HEK293 (cell line): ENCODE results near the gene ECI1.

Experiments
- GFI1B ChIP-seq: fragments of 450-650 bp; formaldehyde crosslinking; IDR thresholded peaks from 2 replicates; pipeline ENCODE4 v1.5.1; 2016; ENCODE audit warnings: missing biosample characterization, missing genetic modification characterization
- GLIS2 ChIP-seq: fragments of 450-650 bp; formaldehyde crosslinking; IDR thresholded peaks from 2 replicates; pipeline ENCODE4 v1.5.1; 2016; ENCODE audit warnings: missing biosample characterization, missing genetic modification characterization
- SP2 ChIP-seq: fragments of 450-650 bp; formaldehyde crosslinking; IDR thresholded peaks from 2 replicates; pipeline ENCODE4 v1.5.1; 2016; ENCODE audit warnings: missing biosample characterization, missing genetic modification characterization
- SP3 ChIP-seq: fragments of 450-650 bp; formaldehyde crosslinking; IDR thresholded peaks from 2 replicates; pipeline ENCODE4 v1.5.1; 2016; ENCODE audit warnings: missing biosample characterization, missing genetic modification characterization
- ZBTB17 ChIP-seq: fragments of 450-650 bp; formaldehyde crosslinking; IDR thresholded peaks from 2 replicates; pipeline ENCODE4 v1.5.1; 2016; ENCODE audit warnings: missing biosample characterization, missing genetic modification characterization
- ZNF112 ChIP-seq: fragments of 450-650 bp; formaldehyde crosslinking; IDR thresholded peaks from 2 replicates; pipeline ENCODE4 v1.5.0; 2017; ENCODE audit warnings: missing biosample characterization, missing genetic modification characterization
- ZNF146 ChIP-seq: fragments of 450-650 bp; formaldehyde crosslinking; IDR thresholded peaks from 2 replicates; pipeline ENCODE4 v1.5.1; 2016; ENCODE audit warnings: missing biosample characterization, missing genetic modification characterization
- ZNF16 ChIP-seq: fragments of 450-650 bp; formaldehyde crosslinking; IDR thresholded peaks from 2 replicates; pipeline ENCODE4 v1.5.1; 2016; ENCODE audit warnings: low read depth, missing biosample characterization, missing genetic modification characterization
- ZNF174 ChIP-seq: fragments of 450-650 bp; formaldehyde crosslinking; IDR thresholded peaks from 2 replicates; pipeline ENCODE4 v1.5.0; 2017; ENCODE audit warnings: missing biosample characterization, mild to moderate bottlenecking, missing genetic modification characterization
- ZNF184 ChIP-seq: fragments of 450-650 bp; IDR thresholded peaks from 2 replicates; pipeline ENCODE4 v1.5.1; 2018; ENCODE audit warnings: missing biosample characterization, mild to moderate bottlenecking, missing genetic modification characterization
- ZNF202 ChIP-seq: fragments of 450-650 bp; formaldehyde crosslinking; IDR thresholded peaks from 2 replicates; pipeline ENCODE4 v1.5.1; 2016; ENCODE audit warnings: missing biosample characterization, missing genetic modification characterization, borderline replicate concordance
- ZNF274 ChIP-seq, 2 experiments: fragments of 200-500 bp in 1 of 2; fragments of 450-650 bp in 1 of 2; sonication (Bioruptor generic) in 1 of 2; formaldehyde crosslinking in 1 of 2; IDR thresholded peaks; 2 replicates each; pipeline versions ENCODE4 v1.5.1 to v1.6.1; 2014 to 2016; ENCODE audit warnings: borderline replicate concordance in 1 of 2, inconsistent platforms in 1 of 2, low read length in 1 of 2, missing biosample characterization in 1 of 2, missing genetic modification characterization in 1 of 2
- ZNF37A ChIP-seq: fragments of 450-650 bp; IDR thresholded peaks from 2 replicates; pipeline ENCODE4 v1.5.1; 2018; ENCODE audit warnings: missing biosample characterization, missing genetic modification characterization
- ZNF48 ChIP-seq: fragments of 450-650 bp; formaldehyde crosslinking; IDR thresholded peaks from 2 replicates; pipeline ENCODE4 v1.5.1; 2016; ENCODE audit warnings: missing biosample characterization, missing genetic modification characterization
- ZNF544 ChIP-seq: fragments of 450-650 bp; formaldehyde crosslinking; IDR thresholded peaks from 2 replicates; pipeline ENCODE4 v1.5.0; 2017; ENCODE audit warnings: missing biosample characterization, missing genetic modification characterization
- ZNF560 ChIP-seq: fragments of 450-650 bp; formaldehyde crosslinking; IDR thresholded peaks from 2 replicates; pipeline ENCODE4 v1.5.1; 2017; ENCODE audit warnings: missing biosample characterization, missing genetic modification characterization, borderline replicate concordance
- ZNF670 ChIP-seq: fragments of 450-650 bp; formaldehyde crosslinking; IDR thresholded peaks from 2 replicates; pipeline ENCODE4 v1.5.1; 2016; ENCODE audit warnings: missing biosample characterization, missing genetic modification characterization, low read depth
- ZNF791 ChIP-seq: fragments of 450-650 bp; formaldehyde crosslinking; IDR thresholded peaks from 2 replicates; pipeline ENCODE4 v1.5.1; 2016; ENCODE audit warnings: missing biosample characterization, missing genetic modification characterization
- TF ChIP-seq, protein P1 (sequence below): fragments of 450-650 bp; formaldehyde crosslinking; IDR thresholded peaks from 2 replicates; pipeline ENCODE4 v1.5.1; 2016; ENCODE audit warnings: missing biosample characterization, missing genetic modification characterization
- TF ChIP-seq, protein P2 (sequence below): fragments of 450-650 bp; formaldehyde crosslinking; IDR thresholded peaks from 2 replicates; pipeline ENCODE4 v1.5.1; 2016; ENCODE audit warnings: missing biosample characterization, missing genetic modification characterization, borderline replicate concordance
- TF ChIP-seq, protein P3 (sequence below): fragments of 450-650 bp; formaldehyde crosslinking; IDR thresholded peaks from 2 replicates; pipeline ENCODE4 v1.5.1; 2016; ENCODE audit warnings: missing biosample characterization, missing genetic modification characterization
- TF ChIP-seq, protein P4 (sequence below): fragments of 450-650 bp; formaldehyde crosslinking; IDR thresholded peaks from 2 replicates; pipeline ENCODE4 v1.5.1; 2016; ENCODE audit warnings: missing biosample characterization, missing genetic modification characterization
- TF ChIP-seq, protein P5 (sequence below): IDR thresholded peaks from 2 replicates; pipeline ENCODE4 v1.6.1; 2011; ENCODE audit warnings: mild to moderate bottlenecking, low read depth, low read length, borderline replicate concordance
- TF ChIP-seq, protein P6 (sequence below): fragments of 450-650 bp; formaldehyde crosslinking; IDR thresholded peaks from 2 replicates; pipeline ENCODE4 v1.5.1; 2016; ENCODE audit warnings: missing biosample characterization, missing genetic modification characterization
- TF ChIP-seq, protein P7 (sequence below): fragments of 450-650 bp; formaldehyde crosslinking; IDR thresholded peaks from 2 replicates; pipeline ENCODE4 v1.5.1; 2016; ENCODE audit warnings: missing biosample characterization, missing genetic modification characterization

The ECI1 gene

DNA sequence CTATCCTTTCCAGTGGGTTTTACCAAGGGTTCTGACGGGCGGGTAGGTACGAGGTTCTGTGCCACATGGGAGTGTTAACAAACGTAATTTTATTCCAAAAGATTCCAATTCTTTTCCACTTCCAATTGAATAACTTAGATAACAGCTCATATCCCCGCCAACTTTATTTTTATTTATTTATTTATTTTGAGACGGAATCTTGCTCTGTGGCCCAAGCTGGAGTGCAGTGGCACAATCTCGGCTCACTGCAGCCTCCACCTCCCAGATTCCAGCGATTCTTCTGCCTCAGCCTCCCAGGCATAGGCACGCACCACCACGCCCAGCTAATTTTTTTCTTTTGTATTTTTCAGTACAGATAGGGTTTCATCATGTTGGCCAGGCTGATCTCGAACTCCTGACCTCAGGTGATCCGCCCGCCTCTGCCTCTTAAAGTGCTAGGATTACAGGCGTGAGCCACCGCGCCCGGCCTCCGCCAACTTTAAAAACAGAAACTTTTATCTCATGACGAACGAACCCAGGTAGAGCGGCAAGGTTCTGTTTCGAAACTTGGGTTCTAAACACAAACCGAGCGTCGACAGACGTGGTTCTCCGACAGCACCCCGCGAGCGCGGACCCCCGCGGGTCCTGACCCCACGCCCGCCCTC, 613 bp downstream of the ECI1 start (continued):
- TF ChIP-seq, protein P1, sequence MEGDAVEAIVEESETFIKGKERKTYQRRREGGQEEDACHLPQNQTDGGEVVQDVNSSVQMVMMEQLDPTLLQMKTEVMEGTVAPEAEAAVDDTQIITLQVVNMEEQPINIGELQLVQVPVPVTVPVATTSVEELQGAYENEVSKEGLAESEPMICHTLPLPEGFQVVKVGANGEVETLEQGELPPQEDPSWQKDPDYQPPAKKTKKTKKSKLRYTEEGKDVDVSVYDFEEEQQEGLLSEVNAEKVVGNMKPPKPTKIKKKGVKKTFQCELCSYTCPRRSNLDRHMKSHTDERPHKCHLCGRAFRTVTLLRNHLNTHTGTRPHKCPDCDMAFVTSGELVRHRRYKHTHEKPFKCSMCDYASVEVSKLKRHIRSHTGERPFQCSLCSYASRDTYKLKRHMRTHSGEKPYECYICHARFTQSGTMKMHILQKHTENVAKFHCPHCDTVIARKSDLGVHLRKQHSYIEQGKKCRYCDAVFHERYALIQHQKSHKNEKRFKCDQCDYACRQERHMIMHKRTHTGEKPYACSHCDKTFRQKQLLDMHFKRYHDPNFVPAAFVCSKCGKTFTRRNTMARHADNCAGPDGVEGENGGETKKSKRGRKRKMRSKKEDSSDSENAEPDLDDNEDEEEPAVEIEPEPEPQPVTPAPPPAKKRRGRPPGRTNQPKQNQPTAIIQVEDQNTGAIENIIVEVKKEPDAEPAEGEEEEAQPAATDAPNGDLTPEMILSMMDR: no peak
- TF ChIP-seq, protein P2, sequence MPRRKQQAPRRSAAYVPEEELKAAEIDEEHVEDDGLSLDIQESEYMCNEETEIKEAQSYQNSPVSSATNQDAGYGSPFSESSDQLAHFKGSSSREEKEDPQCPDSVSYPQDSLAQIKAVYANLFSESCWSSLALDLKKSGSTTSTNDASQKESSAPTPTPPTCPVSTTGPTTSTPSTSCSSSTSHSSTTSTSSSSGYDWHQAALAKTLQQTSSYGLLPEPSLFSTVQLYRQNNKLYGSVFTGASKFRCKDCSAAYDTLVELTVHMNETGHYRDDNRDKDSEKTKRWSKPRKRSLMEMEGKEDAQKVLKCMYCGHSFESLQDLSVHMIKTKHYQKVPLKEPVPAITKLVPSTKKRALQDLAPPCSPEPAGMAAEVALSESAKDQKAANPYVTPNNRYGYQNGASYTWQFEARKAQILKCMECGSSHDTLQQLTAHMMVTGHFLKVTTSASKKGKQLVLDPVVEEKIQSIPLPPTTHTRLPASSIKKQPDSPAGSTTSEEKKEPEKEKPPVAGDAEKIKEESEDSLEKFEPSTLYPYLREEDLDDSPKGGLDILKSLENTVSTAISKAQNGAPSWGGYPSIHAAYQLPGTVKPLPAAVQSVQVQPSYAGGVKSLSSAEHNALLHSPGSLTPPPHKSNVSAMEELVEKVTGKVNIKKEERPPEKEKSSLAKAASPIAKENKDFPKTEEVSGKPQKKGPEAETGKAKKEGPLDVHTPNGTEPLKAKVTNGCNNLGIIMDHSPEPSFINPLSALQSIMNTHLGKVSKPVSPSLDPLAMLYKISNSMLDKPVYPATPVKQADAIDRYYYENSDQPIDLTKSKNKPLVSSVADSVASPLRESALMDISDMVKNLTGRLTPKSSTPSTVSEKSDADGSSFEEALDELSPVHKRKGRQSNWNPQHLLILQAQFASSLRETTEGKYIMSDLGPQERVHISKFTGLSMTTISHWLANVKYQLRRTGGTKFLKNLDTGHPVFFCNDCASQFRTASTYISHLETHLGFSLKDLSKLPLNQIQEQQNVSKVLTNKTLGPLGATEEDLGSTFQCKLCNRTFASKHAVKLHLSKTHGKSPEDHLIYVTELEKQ: no peak
- TF ChIP-seq ZNF274 (IDR thresholded peaks at IDR 0.05; ENCODE audit: low read length): no peak
- no peak for TF ChIP-seq ZNF274 (tag by site-specific recombination; IDR thresholded peaks at IDR 0.05; ENCODE audit: borderline replicate concordance)
- no peak for TF ChIP-seq ZNF48
- no peak for TF ChIP-seq ZNF791 (tag by site-specific recombination)
- TF ChIP-seq ZNF37A (tag by site-specific recombination): no peak
- peak; percentile 61 for TF ChIP-seq ZBTB17 (tag by site-specific recombination)
- TF ChIP-seq ZNF146 (tag by site-specific recombination): no peak
- TF ChIP-seq, protein P3, sequence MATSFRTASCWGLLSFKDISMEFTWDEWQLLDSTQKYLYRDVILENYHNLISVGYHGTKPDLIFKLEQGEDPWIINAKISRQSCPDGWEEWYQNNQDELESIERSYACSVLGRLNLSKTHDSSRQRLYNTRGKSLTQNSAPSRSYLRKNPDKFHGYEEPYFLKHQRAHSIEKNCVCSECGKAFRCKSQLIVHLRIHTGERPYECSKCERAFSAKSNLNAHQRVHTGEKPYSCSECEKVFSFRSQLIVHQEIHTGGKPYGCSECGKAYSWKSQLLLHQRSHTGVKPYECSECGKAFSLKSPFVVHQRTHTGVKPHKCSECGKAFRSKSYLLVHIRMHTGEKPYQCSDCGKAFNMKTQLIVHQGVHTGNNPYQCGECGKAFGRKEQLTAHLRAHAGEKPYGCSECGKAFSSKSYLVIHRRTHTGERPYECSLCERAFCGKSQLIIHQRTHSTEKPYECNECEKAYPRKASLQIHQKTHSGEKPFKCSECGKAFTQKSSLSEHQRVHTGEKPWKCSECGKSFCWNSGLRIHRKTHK: no peak
- TF ChIP-seq, protein P4, sequence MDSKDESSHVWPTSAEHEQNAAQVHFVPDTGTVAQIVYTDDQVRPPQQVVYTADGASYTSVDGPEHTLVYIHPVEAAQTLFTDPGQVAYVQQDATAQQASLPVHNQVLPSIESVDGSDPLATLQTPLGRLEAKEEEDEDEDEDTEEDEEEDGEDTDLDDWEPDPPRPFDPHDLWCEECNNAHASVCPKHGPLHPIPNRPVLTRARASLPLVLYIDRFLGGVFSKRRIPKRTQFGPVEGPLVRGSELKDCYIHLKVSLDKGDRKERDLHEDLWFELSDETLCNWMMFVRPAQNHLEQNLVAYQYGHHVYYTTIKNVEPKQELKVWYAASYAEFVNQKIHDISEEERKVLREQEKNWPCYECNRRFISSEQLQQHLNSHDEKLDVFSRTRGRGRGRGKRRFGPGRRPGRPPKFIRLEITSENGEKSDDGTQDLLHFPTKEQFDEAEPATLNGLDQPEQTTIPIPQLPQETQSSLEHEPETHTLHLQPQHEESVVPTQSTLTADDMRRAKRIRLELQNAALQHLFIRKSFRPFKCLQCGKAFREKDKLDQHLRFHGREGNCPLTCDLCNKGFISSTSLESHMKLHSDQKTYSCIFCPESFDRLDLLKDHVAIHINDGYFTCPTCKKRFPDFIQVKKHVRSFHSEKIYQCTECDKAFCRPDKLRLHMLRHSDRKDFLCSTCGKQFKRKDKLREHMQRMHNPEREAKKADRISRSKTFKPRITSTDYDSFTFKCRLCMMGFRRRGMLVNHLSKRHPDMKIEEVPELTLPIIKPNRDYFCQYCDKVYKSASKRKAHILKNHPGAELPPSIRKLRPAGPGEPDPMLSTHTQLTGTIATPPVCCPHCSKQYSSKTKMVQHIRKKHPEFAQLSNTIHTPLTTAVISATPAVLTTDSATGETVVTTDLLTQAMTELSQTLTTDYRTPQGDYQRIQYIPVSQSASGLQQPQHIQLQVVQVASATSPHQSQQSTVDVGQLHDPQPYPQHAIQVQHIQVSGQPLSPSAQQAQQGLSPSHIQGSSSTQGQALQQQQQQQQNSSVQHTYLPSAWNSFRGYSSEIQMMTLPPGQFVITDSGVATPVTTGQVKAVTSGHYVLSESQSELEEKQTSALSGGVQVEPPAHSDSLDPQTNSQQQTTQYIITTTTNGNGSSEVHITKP (tag by site-specific recombination): peak; percentile 99
- TF ChIP-seq ZNF202 (tag by site-specific recombination): no peak
- TF ChIP-seq, protein P5, sequence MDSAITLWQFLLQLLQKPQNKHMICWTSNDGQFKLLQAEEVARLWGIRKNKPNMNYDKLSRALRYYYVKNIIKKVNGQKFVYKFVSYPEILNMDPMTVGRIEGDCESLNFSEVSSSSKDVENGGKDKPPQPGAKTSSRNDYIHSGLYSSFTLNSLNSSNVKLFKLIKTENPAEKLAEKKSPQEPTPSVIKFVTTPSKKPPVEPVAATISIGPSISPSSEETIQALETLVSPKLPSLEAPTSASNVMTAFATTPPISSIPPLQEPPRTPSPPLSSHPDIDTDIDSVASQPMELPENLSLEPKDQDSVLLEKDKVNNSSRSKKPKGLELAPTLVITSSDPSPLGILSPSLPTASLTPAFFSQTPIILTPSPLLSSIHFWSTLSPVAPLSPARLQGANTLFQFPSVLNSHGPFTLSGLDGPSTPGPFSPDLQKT: no peak
- TF ChIP-seq ZNF184 (tag by site-specific recombination): no peak
- no peak for TF ChIP-seq ZNF174
- no peak for TF ChIP-seq ZNF560 (tag by site-specific recombination)
- no peak for TF ChIP-seq SP3 (tag by site-specific recombination)
- TF ChIP-seq ZNF670 (tag by site-specific recombination): no peak
- no peak for TF ChIP-seq SP2 (tag by site-specific recombination)
- no peak for TF ChIP-seq ZNF112 (tag by site-specific recombination)
- TF ChIP-seq GLIS2 (tag by site-specific recombination): no peak
- TF ChIP-seq, protein P6, sequence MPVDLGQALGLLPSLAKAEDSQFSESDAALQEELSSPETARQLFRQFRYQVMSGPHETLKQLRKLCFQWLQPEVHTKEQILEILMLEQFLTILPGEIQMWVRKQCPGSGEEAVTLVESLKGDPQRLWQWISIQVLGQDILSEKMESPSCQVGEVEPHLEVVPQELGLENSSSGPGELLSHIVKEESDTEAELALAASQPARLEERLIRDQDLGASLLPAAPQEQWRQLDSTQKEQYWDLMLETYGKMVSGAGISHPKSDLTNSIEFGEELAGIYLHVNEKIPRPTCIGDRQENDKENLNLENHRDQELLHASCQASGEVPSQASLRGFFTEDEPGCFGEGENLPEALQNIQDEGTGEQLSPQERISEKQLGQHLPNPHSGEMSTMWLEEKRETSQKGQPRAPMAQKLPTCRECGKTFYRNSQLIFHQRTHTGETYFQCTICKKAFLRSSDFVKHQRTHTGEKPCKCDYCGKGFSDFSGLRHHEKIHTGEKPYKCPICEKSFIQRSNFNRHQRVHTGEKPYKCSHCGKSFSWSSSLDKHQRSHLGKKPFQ (tag by site-specific recombination): no peak
- no peak for TF ChIP-seq ZNF544
- TF ChIP-seq ZNF16 (tag by site-specific recombination): no peak
- no peak for TF ChIP-seq GFI1B (tag by site-specific recombination)
- TF ChIP-seq, protein P7, sequence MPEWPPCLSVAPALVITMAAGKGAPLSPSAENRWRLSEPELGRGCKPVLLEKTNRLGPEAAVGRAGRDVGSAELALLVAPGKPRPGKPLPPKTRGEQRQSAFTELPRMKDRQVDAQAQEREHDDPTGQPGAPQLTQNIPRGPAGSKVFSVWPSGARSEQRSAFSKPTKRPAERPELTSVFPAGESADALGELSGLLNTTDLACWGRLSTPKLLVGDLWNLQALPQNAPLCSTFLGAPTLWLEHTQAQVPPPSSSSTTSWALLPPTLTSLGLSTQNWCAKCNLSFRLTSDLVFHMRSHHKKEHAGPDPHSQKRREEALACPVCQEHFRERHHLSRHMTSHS (tag by site-specific recombination): no peak
